HG02943 (cell line): ENCODE results near the gene UNC5B.

ENCODE experiments used
- ATAC-seq: cut with Tn5 transposase; IDR thresholded peaks from one replicate; pipeline ENCODE4 v1.9.1; 2021; ENCODE audit warnings: mild to moderate bottlenecking, low read depth, moderate library complexity; ENCODE audit not compliant: unreplicated experiment

The UNC5B gene

DNA sequence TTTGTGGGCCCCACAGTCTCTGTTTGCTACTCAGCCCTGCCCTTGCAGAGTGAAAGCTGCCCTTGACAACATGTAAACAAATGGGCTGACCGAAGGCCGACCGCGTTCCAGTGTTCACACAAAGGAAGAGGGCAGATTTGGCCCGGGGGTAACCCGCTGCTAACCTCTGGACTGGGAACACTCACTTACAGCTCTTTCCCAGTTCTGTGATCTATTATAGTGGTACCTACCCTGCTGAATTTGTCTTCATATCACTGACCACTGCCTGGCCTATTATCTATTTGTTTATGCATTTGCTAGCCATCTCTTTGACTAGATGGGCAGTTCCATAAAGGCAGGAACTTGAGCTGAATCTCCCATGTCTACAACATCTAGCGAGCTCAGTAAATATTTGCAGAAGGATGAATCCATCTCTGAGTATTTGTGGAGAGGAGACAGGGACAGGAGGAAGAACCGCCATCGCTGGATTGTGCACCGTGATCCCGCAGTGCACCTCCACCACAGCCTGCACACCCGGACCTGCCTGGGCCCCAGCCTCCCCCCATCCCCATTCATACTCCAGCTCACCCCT lies 121.9 kb downstream of the UNC5B start:
- no peak for ATAC-seq

DNA sequence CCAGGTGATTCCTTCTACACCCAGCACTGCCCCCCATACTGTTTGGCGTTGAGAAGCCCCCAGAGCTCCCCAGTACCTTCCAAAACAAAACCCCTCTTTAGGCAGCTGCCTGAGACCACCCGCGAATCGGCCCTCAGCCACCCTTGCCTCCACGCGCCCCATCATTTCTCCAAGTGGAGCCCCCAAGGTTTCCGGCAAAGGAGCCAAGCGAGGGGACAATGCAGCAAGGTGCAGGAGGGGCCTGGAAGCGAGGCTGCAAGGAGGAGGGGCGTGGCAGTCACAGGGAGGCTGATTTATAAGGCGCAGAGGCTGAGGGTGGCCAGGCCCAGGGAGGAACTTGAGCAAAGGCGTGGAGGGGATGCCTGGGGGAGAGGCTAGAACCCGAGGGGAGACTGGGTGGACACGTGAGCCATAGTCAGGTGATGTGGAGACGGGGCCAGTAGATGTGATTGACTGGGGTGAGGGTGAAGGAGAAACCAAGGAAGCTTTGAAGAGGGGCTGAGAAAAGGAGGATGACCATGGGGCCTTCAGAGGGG lies 122.9 kb downstream of the UNC5B start:
- no peak for ATAC-seq

DNA sequence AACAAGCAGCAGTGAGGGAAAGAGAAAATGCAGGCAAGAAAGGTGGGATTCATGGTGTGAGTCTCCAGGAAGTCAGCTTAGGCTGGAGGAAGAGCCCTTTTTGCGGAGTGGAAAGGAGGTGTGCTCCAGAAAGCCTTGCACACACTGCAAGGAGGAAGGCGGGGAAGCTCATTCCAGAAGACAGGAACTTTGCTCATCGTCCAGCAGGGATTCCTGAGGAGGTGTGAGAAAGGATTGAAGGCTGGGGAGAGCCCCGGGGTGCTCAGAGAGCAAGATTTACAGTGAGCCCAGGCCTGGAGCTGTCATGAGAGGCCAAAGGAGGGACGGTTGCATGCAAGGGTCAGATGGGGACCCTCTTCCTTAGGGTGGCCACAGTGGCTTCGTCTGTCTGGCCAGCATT lies 124.3 kb downstream of the UNC5B start:
- no peak for ATAC-seq

DNA sequence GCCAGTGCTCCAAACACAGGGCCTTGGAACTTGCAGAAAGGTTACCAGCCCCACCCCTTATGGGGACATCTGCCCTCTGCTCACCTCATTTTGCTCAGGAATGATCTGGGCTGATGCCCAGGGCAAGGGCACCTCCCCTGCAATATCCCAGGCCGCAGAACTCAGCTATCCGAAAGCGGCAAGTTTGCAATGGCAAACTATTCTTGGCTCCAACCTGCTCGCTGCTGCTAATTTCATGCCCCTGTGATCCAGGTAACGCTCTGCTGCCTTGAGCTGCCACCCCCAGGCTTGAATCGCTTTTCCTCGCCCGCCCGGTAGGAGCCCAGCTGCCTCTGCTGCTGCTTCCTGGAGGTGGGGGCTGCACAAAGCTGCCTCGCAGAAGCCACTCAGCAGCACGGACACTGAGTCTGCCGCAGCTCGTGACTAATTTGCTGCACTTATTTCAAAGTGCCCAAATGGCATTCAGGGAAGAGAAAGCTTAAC lies 124.9 kb downstream of the UNC5B start:
- no peak for ATAC-seq

DNA sequence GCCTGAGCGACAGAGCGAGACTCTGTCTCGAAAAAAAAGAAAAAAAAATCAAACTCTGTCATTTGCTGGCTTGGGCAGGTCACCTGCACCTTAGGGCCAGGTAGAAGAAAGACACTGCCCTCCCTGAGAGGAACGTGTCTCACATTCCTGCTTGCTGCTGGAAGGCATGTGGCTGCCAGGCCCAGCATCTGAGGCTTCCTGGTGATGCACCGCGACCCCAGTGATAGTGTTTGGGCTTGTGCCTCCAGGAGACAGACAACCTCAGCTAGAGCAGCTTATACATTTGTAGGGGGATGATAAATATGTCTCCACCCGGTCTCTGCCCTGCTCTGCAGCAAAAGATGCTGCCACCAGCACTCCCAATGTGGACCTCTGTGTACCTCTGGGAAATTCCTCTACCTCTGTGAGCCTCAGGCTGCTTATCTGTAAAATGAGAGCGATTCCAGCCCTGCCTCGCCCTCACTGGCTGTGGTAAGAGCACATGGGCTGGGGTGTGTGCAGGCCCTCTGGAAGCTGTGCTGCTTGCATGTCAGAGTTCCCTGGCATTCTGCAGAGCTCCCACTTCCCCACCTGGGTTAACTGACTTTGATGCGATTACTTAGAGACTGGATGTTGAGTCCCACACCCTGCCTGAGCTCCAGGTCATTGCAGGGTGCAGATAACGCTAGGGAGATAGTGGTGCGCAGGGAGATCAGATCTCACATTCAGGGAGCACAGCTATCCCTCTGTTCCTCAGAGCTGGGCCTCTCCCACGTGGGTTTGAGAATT lies 126.5 kb downstream of the UNC5B start:
- no peak for ATAC-seq

DNA sequence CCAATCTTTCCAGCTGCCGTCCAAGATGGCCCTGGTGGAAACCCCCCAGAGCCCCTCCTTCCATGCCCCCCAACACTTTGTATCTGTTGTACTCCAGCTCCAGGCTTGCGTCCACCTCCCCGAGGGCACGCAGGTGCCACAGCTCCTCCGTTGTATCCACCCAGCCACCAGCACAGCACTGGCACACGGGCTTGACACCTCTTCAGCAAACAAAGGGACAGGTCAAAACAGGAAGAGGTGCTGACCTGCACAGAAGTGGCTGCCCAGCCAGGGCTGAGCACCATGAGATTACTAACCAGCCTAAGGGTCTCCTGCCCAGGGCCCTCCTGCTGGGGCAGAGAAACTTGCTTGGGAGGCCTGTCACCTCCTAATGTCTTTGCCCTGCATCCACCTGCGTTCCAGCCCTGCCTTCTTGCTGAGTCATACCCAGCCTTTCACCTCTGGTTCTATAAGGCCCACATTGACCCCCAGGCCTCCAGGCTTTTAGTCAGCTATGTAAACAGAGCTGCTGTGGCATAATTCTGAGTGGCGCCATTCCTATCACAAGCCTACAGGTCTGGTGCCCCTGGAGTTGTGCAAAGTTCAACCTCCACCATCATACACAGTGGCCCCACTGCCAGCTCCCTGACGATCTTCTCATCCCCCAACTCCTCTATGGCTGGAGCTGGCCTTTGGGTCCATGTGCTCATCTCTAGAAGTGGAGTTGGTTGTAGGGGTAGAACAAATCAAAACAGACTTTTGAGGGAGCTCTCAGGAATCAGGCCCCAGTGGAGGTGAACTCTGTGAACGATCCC lies 127.6 kb downstream of the UNC5B start:
- no peak for ATAC-seq

DNA sequence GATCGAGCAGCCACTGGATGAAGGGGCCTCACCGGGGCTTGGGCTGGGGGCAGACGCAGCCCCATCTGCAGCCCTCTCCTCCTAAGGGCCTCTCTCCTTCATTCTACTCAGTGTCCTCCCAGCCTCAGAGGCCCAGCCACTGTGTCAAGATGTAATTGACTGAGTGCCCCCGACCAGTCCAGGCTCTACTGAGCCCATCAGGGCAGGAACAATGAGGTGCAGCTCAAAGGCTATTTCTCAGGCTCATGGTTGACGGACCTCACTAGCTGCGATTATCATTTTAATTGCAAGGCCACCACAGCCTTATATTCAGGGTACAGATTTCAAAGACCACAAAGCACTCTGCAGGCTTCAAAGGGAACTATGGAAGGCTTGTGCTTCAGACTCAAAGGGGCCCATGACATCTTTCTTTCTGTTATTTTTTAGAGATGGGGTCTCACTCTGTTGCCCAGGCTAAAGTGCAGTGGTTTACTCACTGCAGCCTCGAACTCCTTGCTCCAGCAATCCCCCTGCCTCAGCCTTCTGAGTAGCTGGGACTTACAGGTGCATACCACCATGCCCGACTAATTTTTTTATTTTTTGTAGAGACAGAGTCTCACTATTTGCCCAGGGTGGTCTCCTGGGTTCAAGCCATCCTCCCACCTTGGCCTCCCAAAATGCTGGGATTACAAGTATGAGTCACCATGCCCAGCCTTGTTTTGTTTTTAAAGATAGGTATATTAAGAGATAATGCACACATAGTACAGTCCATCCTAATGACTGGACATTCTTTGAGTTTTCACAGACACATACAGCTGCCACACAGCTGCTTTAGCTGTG lies 130.4 kb downstream of the UNC5B start:
- ATAC-seq = no peak

DNA sequence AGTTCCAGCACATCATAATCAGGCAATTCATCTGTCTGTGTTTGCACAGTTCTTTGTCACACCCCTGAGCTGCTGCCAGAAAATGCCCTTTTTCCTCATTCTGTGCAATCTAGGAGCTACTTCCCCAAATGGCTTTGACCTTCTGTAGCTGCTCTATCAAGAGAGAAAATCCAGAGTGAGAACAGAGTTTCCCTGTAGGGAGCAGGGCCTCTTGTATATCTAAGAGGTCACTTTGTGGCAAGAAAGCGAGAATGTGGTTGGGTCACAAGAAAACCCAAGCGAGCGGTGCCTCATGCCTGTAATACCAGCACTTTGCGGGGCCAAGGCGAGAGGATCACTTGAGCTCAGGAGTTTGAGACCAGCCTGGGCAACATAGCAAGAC lies 131.0 kb downstream of the UNC5B start:
- ATAC-seq = no peak

DNA sequence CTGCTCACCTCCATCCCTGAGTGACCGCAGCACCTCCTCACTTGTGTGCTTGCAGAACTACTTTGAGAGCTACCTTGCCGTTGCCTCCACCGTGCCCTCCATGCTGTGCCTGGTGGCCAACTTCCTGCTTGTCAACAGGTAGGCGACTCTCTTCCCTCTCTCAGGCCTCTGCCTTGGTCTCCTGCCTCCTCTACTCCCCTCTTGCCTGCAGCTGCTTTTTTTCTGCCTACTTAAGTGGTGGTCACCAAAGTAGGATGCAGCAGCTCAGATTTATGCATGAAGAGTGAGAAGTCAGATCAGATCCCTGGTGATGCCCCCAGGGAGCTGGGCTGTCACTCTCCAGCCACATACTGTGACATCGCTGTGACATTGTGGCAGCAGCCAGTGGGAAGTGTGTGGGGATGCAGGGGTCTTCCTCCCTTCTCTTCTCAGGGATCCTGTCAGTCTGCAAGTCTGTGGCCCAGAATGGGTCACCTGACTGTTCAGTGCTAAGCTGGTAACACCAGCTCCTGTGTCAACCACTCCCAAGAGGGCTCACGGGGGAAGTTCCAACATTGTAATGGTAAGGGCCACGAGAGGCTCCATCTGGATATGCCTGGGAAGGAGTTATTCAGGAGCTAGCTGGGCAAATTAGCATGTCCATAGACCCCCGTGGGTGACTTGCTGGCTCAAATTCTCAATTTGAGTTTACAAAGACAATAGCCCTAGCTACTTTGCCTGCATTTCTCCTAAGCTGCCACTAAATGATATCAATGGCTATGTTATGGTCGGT lies 132.0 kb downstream of the UNC5B start:
- ATAC-seq = no peak

DNA sequence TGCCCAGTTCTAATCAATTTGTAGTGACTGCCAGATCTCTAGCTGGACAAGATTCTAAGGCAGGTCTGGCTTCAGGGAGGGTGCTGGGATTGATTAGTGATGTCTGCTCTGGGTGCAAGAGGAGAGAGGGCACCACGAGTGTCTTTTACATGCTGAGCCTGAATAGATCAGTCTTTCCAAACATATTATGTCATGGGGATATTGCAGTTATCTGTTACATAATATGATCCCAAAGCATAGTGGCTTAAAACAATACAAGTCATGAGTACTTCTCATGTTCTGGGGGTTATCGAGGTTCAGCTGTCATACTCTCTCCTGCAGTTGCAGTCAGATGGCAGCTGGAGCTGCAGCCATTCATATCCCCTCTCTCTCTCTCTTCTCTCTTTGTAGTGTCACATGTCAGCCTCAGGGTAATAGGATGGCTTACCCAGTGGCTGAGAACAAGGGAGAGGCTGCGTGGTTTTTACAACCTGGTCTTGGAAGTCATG lies 132.7 kb downstream of the UNC5B start:
- ATAC-seq = no peak

DNA sequence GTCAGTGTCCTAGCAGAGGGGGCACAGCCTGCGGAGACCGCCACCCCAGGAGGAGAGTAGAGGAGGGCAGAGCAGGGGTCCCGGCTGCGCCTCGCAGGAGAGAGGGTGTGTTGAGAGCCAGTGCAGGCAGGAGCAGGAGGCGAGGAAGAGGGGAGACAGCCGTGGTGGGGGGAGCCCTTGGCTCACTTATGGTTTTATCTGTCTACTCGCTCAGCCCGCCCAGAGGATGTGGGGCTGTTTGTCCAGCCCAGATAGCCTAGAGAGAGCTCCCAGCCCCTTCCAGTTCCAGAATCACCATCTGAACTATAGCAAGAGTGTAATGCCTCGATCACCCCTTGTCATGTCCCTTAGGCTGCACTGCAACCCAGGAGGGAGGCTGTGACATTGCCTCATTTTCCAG lies 133.3 kb downstream of the UNC5B start:
- ATAC-seq = no peak

DNA sequence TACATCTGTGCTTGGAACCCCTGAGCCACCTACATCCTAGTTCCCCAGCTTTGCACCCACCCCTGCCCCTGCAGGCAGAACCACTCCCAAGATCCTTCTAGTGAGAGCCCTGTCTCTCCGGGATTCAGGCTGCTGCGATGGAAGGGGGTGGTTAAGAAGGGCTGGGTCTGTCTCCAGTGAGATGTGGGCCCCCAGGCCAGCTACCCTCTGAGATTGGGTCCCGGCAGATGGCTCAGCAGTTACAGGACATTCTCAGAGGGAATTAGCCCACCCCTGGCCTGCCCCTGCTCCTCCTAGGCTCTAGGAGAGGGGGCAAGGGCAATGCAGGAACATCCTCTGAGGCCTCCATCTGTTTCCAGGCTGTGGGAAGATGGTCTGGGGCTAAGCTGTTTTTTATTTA lies 134.4 kb downstream of the UNC5B start:
- no peak for ATAC-seq

DNA sequence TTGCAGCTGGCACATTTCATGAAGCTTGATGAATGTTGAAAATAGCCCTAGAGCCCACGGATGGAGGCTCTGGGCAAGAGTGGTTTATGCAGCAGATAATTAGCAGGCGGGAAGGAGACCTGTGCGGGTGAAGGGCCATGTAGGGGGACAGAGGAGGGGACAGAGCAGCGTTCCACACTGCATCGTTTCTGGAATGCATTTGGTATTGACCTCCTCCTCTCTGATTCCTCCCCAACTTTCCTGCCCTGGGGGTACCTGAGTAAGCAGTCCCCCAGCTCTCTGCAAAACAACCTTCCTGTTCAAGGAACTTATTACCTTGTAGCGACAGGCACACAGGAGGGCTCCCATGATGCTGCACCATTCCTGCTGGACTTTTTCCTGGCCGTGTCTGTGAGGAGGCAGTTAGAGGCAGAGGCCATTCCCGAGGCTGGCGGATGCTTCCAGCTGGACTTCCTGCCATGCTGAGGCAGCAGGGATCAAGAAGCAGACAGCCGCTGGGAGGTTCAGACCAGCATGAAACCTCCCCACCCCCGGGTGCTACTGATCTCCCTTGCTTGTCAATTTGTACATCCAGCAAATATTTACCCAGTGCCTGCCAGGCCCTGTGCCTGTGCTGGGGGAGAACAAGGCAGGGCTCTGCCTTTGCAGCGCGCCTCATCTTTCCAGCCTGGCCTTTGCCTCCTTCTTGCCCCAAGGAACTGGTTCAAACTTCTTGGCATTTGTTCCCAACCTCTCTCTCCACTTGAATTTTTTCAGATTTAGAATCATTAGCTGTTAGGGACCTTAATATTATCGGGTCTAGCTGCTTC lies 135.4 kb downstream of the UNC5B start:
- no peak for ATAC-seq

DNA sequence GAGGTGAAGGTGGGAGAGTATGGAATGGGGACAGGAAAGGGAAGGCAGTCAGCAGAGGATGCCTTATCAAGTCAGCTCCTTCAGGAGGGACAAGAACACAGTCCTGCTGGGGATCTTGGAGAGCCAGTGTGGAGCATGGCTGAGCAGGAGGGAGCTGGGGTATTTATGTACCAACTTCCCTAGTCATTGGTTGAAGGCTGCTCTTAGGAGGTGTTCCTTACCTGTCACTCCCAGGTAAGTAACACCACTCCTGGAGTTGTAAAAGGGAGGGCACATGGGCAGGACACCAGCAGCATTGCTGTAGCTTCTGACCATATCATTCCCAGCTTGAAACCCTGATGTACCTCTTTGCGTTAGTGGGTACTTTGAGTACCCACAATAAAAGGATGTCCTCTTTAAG lies 136.5 kb downstream of the UNC5B start:
- no peak for ATAC-seq

DNA sequence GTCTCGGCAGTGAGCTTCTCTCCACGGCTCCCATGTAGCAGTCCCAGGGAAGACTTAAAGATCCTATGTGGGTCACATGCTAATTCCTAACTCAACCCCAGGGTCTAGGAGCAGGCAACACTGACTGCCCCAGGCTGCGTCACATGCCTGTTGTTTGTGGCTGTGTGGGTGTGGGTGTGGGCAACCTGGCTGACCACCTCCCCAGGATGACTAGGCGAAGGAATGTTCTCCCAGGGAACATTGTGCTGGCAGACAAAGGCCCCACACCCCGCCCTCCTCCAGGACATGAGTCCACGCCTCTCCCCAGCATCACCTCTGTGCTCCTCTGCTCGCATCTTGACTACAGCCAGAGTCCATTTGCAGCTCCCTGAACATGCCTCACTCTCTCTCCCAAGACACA lies 137.0 kb downstream of the UNC5B start:
- no peak for ATAC-seq

DNA sequence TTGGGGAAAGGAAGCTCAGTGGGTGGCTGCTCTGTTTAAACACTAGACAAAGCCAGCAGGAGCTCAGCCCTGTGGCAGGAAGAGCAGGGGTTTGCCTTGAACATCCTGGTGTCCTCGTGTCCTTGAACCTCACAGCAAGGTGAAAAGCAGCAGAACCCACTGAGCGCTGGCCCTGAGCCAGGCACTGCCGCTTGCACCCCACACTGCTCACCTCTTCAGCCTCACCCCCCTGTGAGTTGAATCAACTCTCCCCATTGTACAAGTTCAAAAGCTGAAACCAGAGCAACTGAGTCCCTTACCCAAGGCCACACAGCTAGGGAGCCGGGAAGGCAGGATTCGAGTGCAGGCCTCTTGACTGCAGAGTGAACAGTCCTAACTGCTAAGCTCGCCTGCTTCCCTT lies 138.7 kb downstream of the UNC5B start:
- no peak for ATAC-seq

DNA sequence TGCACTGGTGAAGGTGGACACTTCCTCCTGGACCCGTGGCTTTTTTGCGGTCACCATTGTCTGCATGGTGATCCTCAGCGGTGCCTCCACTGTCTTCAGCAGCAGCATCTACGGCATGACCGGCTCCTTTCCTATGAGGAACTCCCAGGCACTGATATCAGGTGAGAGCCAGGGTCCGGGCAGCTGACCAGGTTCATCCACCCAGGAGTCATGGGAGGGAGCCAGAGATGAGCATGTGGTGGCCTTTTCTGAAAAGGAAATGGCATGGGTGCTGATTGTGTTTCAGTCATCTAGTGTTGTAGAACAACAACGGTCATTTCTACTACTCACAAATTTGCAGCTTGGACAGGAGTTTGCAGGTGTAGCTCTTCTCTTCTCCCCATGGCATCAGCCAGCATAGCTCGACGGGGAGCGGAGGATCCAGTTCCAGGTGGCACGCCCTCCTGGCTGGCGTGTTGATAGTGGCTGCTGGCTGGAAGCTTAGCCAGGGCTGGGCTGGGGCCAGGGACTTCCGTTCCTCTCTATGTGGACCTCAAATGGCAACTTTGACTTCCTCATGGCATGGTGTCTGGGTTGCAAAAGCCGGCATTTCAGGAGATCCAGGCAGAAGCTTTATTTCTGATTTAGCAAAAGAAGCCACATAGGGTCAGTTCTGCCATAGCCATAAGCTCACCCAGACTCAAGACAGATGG lies 139.4 kb downstream of the UNC5B start:
- ATAC-seq = no peak
